ENCODE data around the gene SLC25A34.

GRCh38 chr1:15690317-15690716 lies 45.7 kb upstream of the SLC25A34 start:
- TF ChIP-seq CTCF (IDR thresholded peaks at IDR 0.05; ENCODE audit: low read depth, low read length, poor library complexity, severe bottlenecking) (no peak), EZH2phosphoT487 (IDR thresholded peaks at IDR 0.05; ENCODE audit: borderline replicate concordance, low read length) (no peak)

Data from DOHH2 (cell line).